GM12878 (cell line): Measurements from ENCODE around the gene BRCA2. TPM values are rescaled to one million over a fixed set of nuclear protein-coding genes. Genes with fewer than 3 reads are reported as not detected.

Experiments used
- ATAC-seq: fragments of 200-7000 bp; cut with Tn5 transposase; 3 replicates; pipeline ENCODE4 v1.9.1; 2020; ENCODE audit warnings: mild to moderate bottlenecking, moderate library complexity
- BruUV-seq: library from RNA; stranded (reverse); fragments of 400-500 nt; replicated peaks from 2 replicates; lab custom pipeline; 2021; lab: Mats Ljungman, UMichigan
- CTCF ChIA-PET: fragments of 300-600 bp; sonication (Branson Sonifier 250); formaldehyde crosslinking; extraction: SDS; loops from one replicate; lab custom pipeline; 2021; ENCODE audit warnings: inconsistent platforms; lab: Yijun Ruan, JAX
- POLR2A ChIA-PET: fragments of 350-600 bp; formaldehyde crosslinking; extraction: SDS; loops from one replicate; lab custom pipeline; 2021; ENCODE audit warnings: inconsistent platforms; lab: Charles Lee
- RAD21 ChIA-PET: fragments of 300-600 bp; sonication (Branson Sonifier 250); formaldehyde crosslinking; loops from one replicate; lab custom pipeline; 2023; ENCODE audit warnings: antibody characterized with exemption; ENCODE audit not compliant: unreplicated experiment; lab: Charles Lee
- SMC1A ChIA-PET: fragments of 300-600 bp; sonication (Branson Sonifier 250); formaldehyde crosslinking; loops from one replicate; lab custom pipeline; 2023; ENCODE audit not compliant: unreplicated experiment, uncharacterized antibody; lab: Charles Lee
- DNase-seq: peaks from one replicate; pipeline ENCODE4 v3.0.0-alpha.2; 2011; ENCODE audit warnings: low read depth, low spot score
- FAIRE-seq: peaks from 3 replicates; lab custom pipeline; 2011; peaks lifted over from hg19 to GRCh38; lab: Jason Lieb, UNC
- H2AFZ ChIP-seq: 2 replicates; pipeline ENCODE4 v1.6.0; 2011; ENCODE audit warnings: low read depth, low read length, control low read depth; ENCODE audit not compliant: control insufficient read depth
- H3K27ac ChIP-seq: 2 replicates; pipeline ENCODE4 v1.5.1; 2011; ENCODE audit warnings: control low read depth; ENCODE audit not compliant: control insufficient read depth, insufficient read depth
- H3K27me3 ChIP-seq, 2 experiments: replicated peaks in 1 of 2; 2 replicates each; pipeline versions ENCODE4 v1.6.0 to v1.6.1; 2011; ENCODE audit warnings: low read length in 1 of 2; ENCODE audit not compliant: control insufficient read depth in 2 of 2, insufficient read depth in 2 of 2
- H3K36me3 ChIP-seq, 2 experiments: 2 replicates each; pipeline ENCODE4 v1.5.1; 2011; ENCODE audit warnings: low read length in 1 of 2; ENCODE audit not compliant: control insufficient read depth in 2 of 2, insufficient read depth in 2 of 2
- H3K4me1 ChIP-seq: 2 replicates; pipeline ENCODE4 v1.6.1; 2011; ENCODE audit warnings: mild to moderate bottlenecking, low read length, moderate library complexity, mixed read lengths; ENCODE audit not compliant: control insufficient read depth, insufficient read depth
- H3K4me2 ChIP-seq: 2 replicates; pipeline ENCODE4 v1.6.0; 2011; ENCODE audit warnings: control low read depth; ENCODE audit not compliant: control insufficient read depth, insufficient read depth
- H3K4me3 ChIP-seq: fragments of 200-600 bp; sonication (generic); 2 replicates; pipeline ENCODE4 v1.5.1; 2016
- H3K79me2 ChIP-seq: 2 replicates; pipeline ENCODE4 v1.6.0; 2011; ENCODE audit warnings: low read length; ENCODE audit not compliant: control insufficient read depth, insufficient read depth
- H3K9ac ChIP-seq: 2 replicates; pipeline ENCODE4 v1.8.0; 2011; ENCODE audit warnings: low read length, control low read depth, mixed read lengths; ENCODE audit not compliant: control insufficient read depth, insufficient read depth
- H3K9me3 ChIP-seq: replicated peaks from 3 replicates; pipeline ENCODE4 v1.5.1; 2011; ENCODE audit warnings: mild to moderate bottlenecking, low read length; ENCODE audit not compliant: control insufficient read depth, insufficient read depth
- H4K20me1 ChIP-seq: 2 replicates; pipeline ENCODE4 v1.6.0; 2011; ENCODE audit not compliant: control insufficient read depth, insufficient read depth
- CEBPB ChIP-seq, 2 experiments: fragments of 150-350 bp in 1 of 2; IDR thresholded peaks; 2 replicates each; pipeline ENCODE4 v1.6.1; 2012 to 2014; ENCODE audit warnings: low read depth in 2 of 2, low read length in 2 of 2, borderline replicate concordance in 1 of 2, inconsistent platforms in 1 of 2
- MTA2 ChIP-seq: fragments of 450-650 bp; IDR thresholded peaks from 2 replicates; pipeline ENCODE4 v1.6.1; 2016; ENCODE audit warnings: low read depth, mild to moderate bottlenecking, moderate library complexity
- TCF3 ChIP-seq: IDR thresholded peaks from 2 replicates; pipeline ENCODE4 v1.6.1; 2012; ENCODE audit warnings: low read depth, mild to moderate bottlenecking, low read length, borderline replicate concordance; ENCODE audit not compliant: insufficient read depth
- WGBS: methylation state at CpG from one replicate; pipeline ENCODE4 v1.1.6; 2016; ENCODE audit warnings: low lambda C conversion rate; ENCODE audit not compliant: insufficient replicate concordance, insufficient coverage; ENCODE audit errors: missing lambda C conversion rate; 5-methylcytosine and 5-hydroxymethylcytosine counted together
- in situ Hi-C: fragments of 300-500 bp; cut with MboI; formaldehyde crosslinking; loops from 9 replicates; pipeline ENCODE4 v1.14.3; 2018; ENCODE audit warnings: mixed read lengths
- intact Hi-C: fragments of 100-400 bp; cut with micrococcal nuclease; formaldehyde crosslinking; loops from one replicate; pipeline ENCODE4 v1.14.2; 2022; ENCODE audit not compliant: unreplicated experiment
- polyA plus RNA-seq, 11 experiments: library from polyadenylated mRNA; depleted of rRNA in 4 of 11; unstranded in 6 of 11; stranded (reverse) in 5 of 11; fragments of >200 nt; fragmentation: Nextera tagmentation in 4 of 11; fragmentation: Illumina TruSeq in 1 of 11; extraction: Ambion mirVana in 4 of 11; extraction: Trizol in 1 of 11; gene quantifications; 1 replicate in 1 of 11; 2 replicates in 10 of 11; pipeline versions ENCODE4 v1.2.1 to v1.2.3, GENCODE V29; 2011 to 2016; ENCODE audit warnings: inconsistent platforms in 2 of 11, missing spikeins in 2 of 11, low read depth in 1 of 11
- total RNA-seq, 4 experiments: library from RNA; depleted of rRNA in 3 of 4; stranded (reverse); fragments of >200 nt in 3 of 4; fragmentation: Illumina TruSeq in 1 of 4; extraction: Trizol in 1 of 4; gene quantifications; 2 replicates each; pipeline versions ENCODE4 v1.2.1 to v1.2.3, GENCODE V29; 2013 to 2021
- TF ChIP-seq, protein P1 (sequence below): fragments of 450-650 bp; IDR thresholded peaks from 2 replicates; pipeline ENCODE4 v1.6.1; 2016; ENCODE audit warnings: mild to moderate bottlenecking, moderate library complexity, borderline replicate concordance

The BRCA2 gene
- total and polyA plus RNA-seq, 10 of the 15 experiments (the other 5 are each of a cell fraction or from before 2014, with no cell fraction given) = 7.6 to 42.2 (median 23.9) TPM

DNA sequence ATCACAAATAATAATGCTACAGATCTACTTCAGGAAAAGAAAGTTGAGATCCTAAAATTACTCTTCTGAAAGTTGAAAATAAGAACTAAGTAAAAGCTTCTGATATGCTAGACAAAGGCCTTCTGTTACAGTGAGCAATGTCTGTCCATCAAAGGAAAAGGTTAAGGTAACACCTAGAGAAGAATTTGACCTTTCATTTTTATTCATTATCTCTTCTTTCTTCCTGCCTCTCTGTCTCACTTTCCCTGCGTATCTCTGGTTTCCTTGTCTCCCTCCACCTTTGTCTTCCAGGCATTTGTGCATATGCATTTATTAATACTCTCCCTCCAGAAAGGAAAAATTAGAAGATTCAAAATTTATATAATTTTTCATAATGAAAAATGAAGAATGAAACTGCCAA, 49.2 kb upstream of the BRCA2 start:
- no peak for FAIRE-seq
- TF ChIP-seq MTA2 (no peak), TCF3 (no peak), CEBPB (IDR thresholded peaks at IDR 0.05; ENCODE audit: borderline replicate concordance in 1 of 2, low read depth in 2 of 2, low read length in 2 of 2) (no peak)
- TF ChIP-seq, protein P1, sequence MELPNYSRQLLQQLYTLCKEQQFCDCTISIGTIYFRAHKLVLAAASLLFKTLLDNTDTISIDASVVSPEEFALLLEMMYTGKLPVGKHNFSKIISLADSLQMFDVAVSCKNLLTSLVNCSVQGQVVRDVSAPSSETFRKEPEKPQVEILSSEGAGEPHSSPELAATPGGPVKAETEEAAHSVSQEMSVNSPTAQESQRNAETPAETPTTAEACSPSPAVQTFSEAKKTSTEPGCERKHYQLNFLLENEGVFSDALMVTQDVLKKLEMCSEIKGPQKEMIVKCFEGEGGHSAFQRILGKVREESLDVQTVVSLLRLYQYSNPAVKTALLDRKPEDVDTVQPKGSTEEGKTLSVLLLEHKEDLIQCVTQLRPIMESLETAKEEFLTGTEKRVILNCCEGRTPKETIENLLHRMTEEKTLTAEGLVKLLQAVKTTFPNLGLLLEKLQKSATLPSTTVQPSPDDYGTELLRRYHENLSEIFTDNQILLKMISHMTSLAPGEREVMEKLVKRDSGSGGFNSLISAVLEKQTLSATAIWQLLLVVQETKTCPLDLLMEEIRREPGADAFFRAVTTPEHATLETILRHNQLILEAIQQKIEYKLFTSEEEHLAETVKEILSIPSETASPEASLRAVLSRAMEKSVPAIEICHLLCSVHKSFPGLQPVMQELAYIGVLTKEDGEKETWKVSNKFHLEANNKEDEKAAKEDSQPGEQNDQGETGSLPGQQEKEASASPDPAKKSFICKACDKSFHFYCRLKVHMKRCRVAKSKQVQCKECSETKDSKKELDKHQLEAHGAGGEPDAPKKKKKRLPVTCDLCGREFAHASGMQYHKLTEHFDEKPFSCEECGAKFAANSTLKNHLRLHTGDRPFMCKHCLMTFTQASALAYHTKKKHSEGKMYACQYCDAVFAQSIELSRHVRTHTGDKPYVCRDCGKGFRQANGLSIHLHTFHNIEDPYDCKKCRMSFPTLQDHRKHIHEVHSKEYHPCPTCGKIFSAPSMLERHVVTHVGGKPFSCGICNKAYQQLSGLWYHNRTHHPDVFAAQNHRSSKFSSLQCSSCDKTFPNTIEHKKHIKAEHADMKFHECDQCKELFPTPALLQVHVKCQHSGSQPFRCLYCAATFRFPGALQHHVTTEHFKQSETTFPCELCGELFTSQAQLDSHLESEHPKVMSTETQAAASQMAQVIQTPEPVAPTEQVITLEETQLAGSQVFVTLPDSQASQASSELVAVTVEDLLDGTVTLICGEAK = no peak

More for the DNA sequence above, 49.2 kb upstream of the BRCA2 start:
- SMC1A ChIA-PET = interaction anchor here (0.9 kb wide), 1 partner anchor 10 kb away, joined by 3 read pairs; no protein-coding TSS in a partner anchor
- RAD21 ChIA-PET = no interaction called here
- 33% methylated on average over 1 of the region's 1 CpG for WGBS
- Histone ChIP-seq H3K9ac (no peak overlapping the region), H3K27ac (no peak overlapping the region), H3K36me3 (no peaks in the 10 kb centered on the region), H3K9me3 (no peaks in the 10 kb centered on the region), H3K4me1 (no peaks in the 10 kb centered on the region), H3K79me2 (no peaks in the 10 kb centered on the region), H4K20me1 (no peaks in the 10 kb centered on the region), H3K27me3 (no peaks in the 10 kb centered on the region), H3K4me3 (no peak overlapping the region), H2AFZ (no peak overlapping the region), H3K4me2 (no peak overlapping the region)
- intact Hi-C loops = loop anchor here (5.0 kb wide), 1 partner anchor 176 kb away; no protein-coding TSS in a partner anchor
- ATAC-seq (no peak), DNase-seq (no peak)
- CTCF ChIA-PET = interaction anchor here (4.0 kb wide), 1 partner anchor 10 kb away, joined by 21 read pairs; no protein-coding TSS in a partner anchor
- POLR2A ChIA-PET = no interaction called here
- BruUV-seq = no TSS peak
- in situ Hi-C loops = no loop called here
